PFSK-1 (cell line): ENCODE data around the gene FCHSD1.

Experiments
- FOXP2 ChIP-seq: optimal IDR thresholded peaks from 2 replicates; pipeline ENCODE3; 2011; ENCODE audit warnings: borderline replicate concordance, control low read depth, inconsistent platforms; ENCODE audit not compliant: insufficient read depth; ENCODE audit errors: extremely low read length, extremely low read depth
- POLR2AphosphoS5 ChIP-seq: IDR thresholded peaks from 2 replicates; pipeline ENCODE4 v1.6.1; 2012; ENCODE audit warnings: low read depth, mild to moderate bottlenecking, control low read depth, low read length, moderate library complexity
- REST ChIP-seq, 2 experiments: IDR thresholded peaks; 2 replicates each; pipeline versions ENCODE4 v1.6.1 to v1.8.0; 2011 to 2012; ENCODE audit warnings: low read depth in 2 of 2, low read length in 2 of 2, control low read depth in 1 of 2, inconsistent platforms in 1 of 2, mild to moderate bottlenecking in 1 of 2, moderate library complexity in 1 of 2; ENCODE audit not compliant: insufficient read depth in 1 of 2
- SIN3A ChIP-seq: IDR thresholded peaks from 2 replicates; pipeline ENCODE4 v1.6.1; 2012; ENCODE audit warnings: mild to moderate bottlenecking, low read length, moderate library complexity, borderline replicate concordance; ENCODE audit not compliant: insufficient read depth
- TAF1 ChIP-seq: IDR thresholded peaks from 2 replicates; pipeline ENCODE4 v1.6.1; 2012; ENCODE audit warnings: low read length, control low read depth, borderline replicate concordance; ENCODE audit not compliant: insufficient read depth

- TF ChIP-seq POLR2AphosphoS5 (no peak), REST (IDR thresholded peaks at IDR 0.05; ENCODE audit: insufficient read depth in 1 of 2, low read depth in 2 of 2, low read length in 2 of 2) (no peak), SIN3A (no peak), TAF1 (no peak), FOXP2 (no peak)
Observed at GRCh38 chr5:141646026-141646425, 5.2 kb downstream of the FCHSD1 start.
